Kidney (tissue), 14 donors: ENCODE measurements around the gene PIRT. TPM values are rescaled to one million over a fixed set of nuclear protein-coding genes. Genes with fewer than 3 reads are reported as not detected.
A peak's percentile ranks its signal among the peaks of the same experiment; 100 is the strongest.

Experiments
- DNase-seq, 5 donors: peaks; one replicate each; pipeline ENCODE4 v3.0.0-alpha.2; 2013 to 2020
- FAIRE-seq: peaks from 2 replicates; lab custom pipeline; 2012; peaks lifted over from hg19 to GRCh38; lab: Jason Lieb, UNC
- H3K27ac ChIP-seq, 2 donors: one replicate each; pipeline ENCODE4 v1.7.0; 2013; ENCODE audit warnings: low read depth in 2 of 2, low read length in 2 of 2, inconsistent platforms in 1 of 2
- H3K27me3 ChIP-seq: one replicate; pipeline ENCODE4 v1.7.1; 2013; ENCODE audit warnings: low read length, inconsistent platforms; ENCODE audit not compliant: control insufficient read depth, insufficient read depth
- H3K36me3 ChIP-seq, 3 donors: one replicate each; pipeline versions ENCODE4 v1.7.0 to v1.7.1; 2013; ENCODE audit warnings: low read length in 3 of 3, control low read depth in 1 of 3, inconsistent platforms in 1 of 3; ENCODE audit not compliant: insufficient read depth in 3 of 3, control insufficient read depth in 2 of 3
- H3K4me1 ChIP-seq, 3 donors: one replicate each; pipeline versions ENCODE4 v1.7.0 to v1.7.1; 2013; ENCODE audit warnings: low read length in 3 of 3, inconsistent platforms in 1 of 3, low read depth in 1 of 3; ENCODE audit not compliant: control insufficient read depth in 2 of 3, insufficient read depth in 2 of 3
- H3K4me3 ChIP-seq, 3 donors: one replicate each; pipeline versions ENCODE4 v1.7.0 to v1.8.1; 2013; ENCODE audit warnings: low read length in 3 of 3, control low read depth in 1 of 3, inconsistent platforms in 1 of 3
- H3K9ac ChIP-seq, 3 donors: one replicate each; pipeline versions ENCODE4 v1.7.0 to v1.7.1; 2013; ENCODE audit warnings: low read length in 3 of 3, control low read depth in 1 of 3, inconsistent platforms in 1 of 3
- H3K9me3 ChIP-seq, 3 donors: one replicate each; pipeline versions ENCODE4 v1.7.0 to v1.7.1; 2013; ENCODE audit warnings: low read length in 3 of 3, control low read depth in 1 of 3, inconsistent platforms in 1 of 3; ENCODE audit not compliant: control insufficient read depth in 2 of 3, insufficient read depth in 1 of 3
- CTCF ChIP-seq: IDR thresholded peaks from 3 replicates; pipeline ENCODE4 v1.5.1; 2012; ENCODE audit warnings: mild to moderate bottlenecking, moderate library complexity, borderline replicate concordance; ENCODE audit not compliant: insufficient read depth; ENCODE audit errors: extremely low read depth
- intact Hi-C: fragments of 100-400 bp; cut with DNase I; formaldehyde crosslinking; loops from one replicate; pipeline ENCODE4 v1.11.1; 2022
- polyA plus RNA-seq: library from polyadenylated mRNA; stranded (reverse); fragments of 350-450 nt; fragmentation: Illumina TruSeq; extraction: RNeasy Lipid Tissue Mini Kit (QIAGEN cat#74804); gene quantifications from one replicate; pipeline ENCODE4 v1.2.3, GENCODE V29; 2014; ENCODE audit warnings: low read depth, low replicate concordance; ENCODE audit not compliant: insufficient read depth
- total RNA-seq: library from RNA; stranded (reverse); fragmentation: NEBNext Ultra II Directional; extraction: Animal tissue kit (Norgen Biotek cat#: 25700); gene quantifications from one replicate; pipeline ENCODE4 v1.2.1, GENCODE V29; 2021
- donor health status: control.
- donor health status: control.
- donor health status: control.
- donor health status: control.
- donor health status: control.
- donor health status: DM: yes; HTN: yes; CAD: no.
- donor health status: Normal renal cell carcinoma (clear cell type).

Gene PIRT
- total and polyA plus RNA-seq, 2 donors from 2014 or later: not detected

GRCh38 chr17:10793256-10793655 is 44.6 kb downstream of the PIRT start:
- no peak overlapping the region for H3K27ac ChIP-seq
- FAIRE-seq: no peak
- intact Hi-C loops: no loop called here

GRCh38 chr17:10792151-10792550 is 45.7 kb downstream of the PIRT start:
- no peak overlapping the region for H3K9ac ChIP-seq

More at GRCh38 chr17:10793256-10793655, 44.6 kb downstream of the PIRT start:
- H3K9me3 ChIP-seq: no peaks in the 10 kb centered on the region
- H3K36me3 ChIP-seq: no peaks in the 10 kb centered on the region
- no peak for TF ChIP-seq CTCF
- H3K4me1 ChIP-seq: peaks cover 0 to 12% (median 9%) of the 10 kb centered on the region in 3 donors
- no peaks in the 10 kb centered on the region for H3K27me3 ChIP-seq
- no peak overlapping the region for H3K9ac ChIP-seq
- DNase-seq: no peak
- H3K4me3 ChIP-seq: no peak overlapping the region

GRCh38 chr17:10790491-10791401 is 47.1 kb downstream of the PIRT start:
- H3K9me3 ChIP-seq: no peaks in the 10 kb centered on the region
- peaks cover 0 to 7% (median 3%) of the 10 kb centered on the region in 3 donors for H3K4me1 ChIP-seq
- TF ChIP-seq CTCF: no peak
- H3K27ac ChIP-seq: peak overlapping the region in 1 of 2 donors; percentile 47
- no peaks in the 10 kb centered on the region for H3K36me3 ChIP-seq
- H3K4me3 ChIP-seq: no peak overlapping the region
- FAIRE-seq: no peak
- H3K27me3 ChIP-seq: no peaks in the 10 kb centered on the region
- no peak overlapping the region for H3K9ac ChIP-seq
- intact Hi-C loops: no loop called here
- peak in 2 of 5 donors; percentile 35 to 42 for DNase-seq

More at GRCh38 chr17:10792151-10792550, 45.7 kb downstream of the PIRT start:
- Histone ChIP-seq H3K4me1 (peaks cover 0 to 7% (median 3%) of the 10 kb centered on the region in 3 donors), H3K4me3 (no peak overlapping the region), H3K9me3 (no peaks in the 10 kb centered on the region), H3K36me3 (no peaks in the 10 kb centered on the region), H3K27ac (peak overlapping the region; percentile 58 to 71), H3K27me3 (no peaks in the 10 kb centered on the region)
- DNase-seq: peak in 4 of 5 donors; percentile 51 to 81 (median 56)
- intact Hi-C loops: no loop called here
- FAIRE-seq: no peak
- no peak for TF ChIP-seq CTCF
